Calu3 (cell line): ENCODE results near the gene XPO4. TPM values are rescaled to one million over a fixed set of nuclear protein-coding genes. Genes with fewer than 3 reads are reported as not detected.

Source experiments
- BruUV-seq: library from RNA; stranded (reverse); fragments of 400-500 nt; replicated peaks from 2 replicates; lab custom pipeline; 2021; lab: Mats Ljungman, UMichigan
- CTCF ChIA-PET: fragments of 300-600 bp; sonication (Branson Sonifier 250); formaldehyde crosslinking; loops from one replicate; lab custom pipeline; 2022; ENCODE audit warnings: antibody characterized with exemption; lab: Charles Lee
- DNase-seq: peaks from one replicate; pipeline ENCODE4 v3.0.0; 2022
- H3K27ac Mint-ChIP-seq: one replicate; pipeline ENCODE4 v1.8.0; 2022; ENCODE audit warnings: mixed read lengths; ENCODE audit not compliant: unreplicated experiment
- H3K27me3 Mint-ChIP-seq: one replicate; pipeline ENCODE4 v1.8.0; 2022; ENCODE audit warnings: mixed read lengths; ENCODE audit not compliant: unreplicated experiment
- H3K36me3 Mint-ChIP-seq: one replicate; pipeline ENCODE4 v1.8.0; 2022; ENCODE audit warnings: mild to moderate bottlenecking, moderate library complexity, mixed read lengths; ENCODE audit not compliant: insufficient read depth, unreplicated experiment
- H3K4me1 Mint-ChIP-seq: one replicate; pipeline ENCODE4 v1.8.0; 2022; ENCODE audit warnings: mild to moderate bottlenecking, low read depth, mixed read lengths; ENCODE audit not compliant: unreplicated experiment
- H3K4me3 Mint-ChIP-seq: one replicate; pipeline ENCODE4 v1.8.0; 2022; ENCODE audit warnings: mild to moderate bottlenecking, low read depth, moderate library complexity, mixed read lengths; ENCODE audit not compliant: unreplicated experiment
- H3K9me3 Mint-ChIP-seq: one replicate; pipeline ENCODE4 v1.8.0; 2022; ENCODE audit warnings: low read depth, mixed read lengths; ENCODE audit not compliant: unreplicated experiment
- intact Hi-C: fragments of 100-400 bp; cut with micrococcal nuclease; formaldehyde crosslinking; loops from one replicate; pipeline ENCODE4 v1.10.0; 2022; ENCODE audit not compliant: unreplicated experiment
- total RNA-seq: library from RNA; stranded (reverse); gene quantifications from 2 replicates; pipeline ENCODE4 v1.2.3, GENCODE V29; 2022
- TF ChIP-seq, protein P1 (sequence below): fragments of 200-600 bp; IDR thresholded peaks from one replicate; pipeline ENCODE4 v1.8.0; 2022; ENCODE audit warnings: antibody characterized with exemption; ENCODE audit not compliant: unreplicated experiment

Gene XPO4
- total RNA-seq, 1 experiment from 2014 or later = 13.6 TPM

DNA sequence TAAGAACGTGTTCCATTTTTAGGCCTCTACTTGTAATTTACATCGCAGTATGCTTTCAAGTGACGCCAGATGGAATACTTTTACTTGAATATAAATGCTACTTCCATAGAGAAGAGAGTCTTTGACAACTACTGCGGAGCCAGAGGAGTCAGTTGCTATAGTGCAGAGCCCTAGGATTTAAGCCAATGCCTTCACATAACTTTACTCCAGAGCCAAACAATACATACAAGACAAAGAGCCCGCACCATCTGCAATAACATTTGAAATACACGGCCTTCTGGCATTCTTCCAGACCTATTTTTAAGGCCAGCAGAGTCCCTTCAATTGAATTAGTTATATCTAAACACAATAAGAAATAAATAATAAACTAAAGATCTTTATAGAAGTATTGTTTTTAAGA lies 59.4 kb downstream of the XPO4 start:
- Mint-ChIP-seq H3K9me3 (no peaks in the 10 kb centered on the region), H3K4me1 (no peaks in the 10 kb centered on the region), H3K36me3 (peaks cover 9% of the 10 kb centered on the region), H3K27me3 (no peaks in the 10 kb centered on the region), H3K4me3 (no peak overlapping the region), H3K27ac (no peak overlapping the region)
- no peak for DNase-seq
- intact Hi-C loops = no loop called here
- CTCF ChIA-PET = no interaction called here
- TF ChIP-seq, protein P1, sequence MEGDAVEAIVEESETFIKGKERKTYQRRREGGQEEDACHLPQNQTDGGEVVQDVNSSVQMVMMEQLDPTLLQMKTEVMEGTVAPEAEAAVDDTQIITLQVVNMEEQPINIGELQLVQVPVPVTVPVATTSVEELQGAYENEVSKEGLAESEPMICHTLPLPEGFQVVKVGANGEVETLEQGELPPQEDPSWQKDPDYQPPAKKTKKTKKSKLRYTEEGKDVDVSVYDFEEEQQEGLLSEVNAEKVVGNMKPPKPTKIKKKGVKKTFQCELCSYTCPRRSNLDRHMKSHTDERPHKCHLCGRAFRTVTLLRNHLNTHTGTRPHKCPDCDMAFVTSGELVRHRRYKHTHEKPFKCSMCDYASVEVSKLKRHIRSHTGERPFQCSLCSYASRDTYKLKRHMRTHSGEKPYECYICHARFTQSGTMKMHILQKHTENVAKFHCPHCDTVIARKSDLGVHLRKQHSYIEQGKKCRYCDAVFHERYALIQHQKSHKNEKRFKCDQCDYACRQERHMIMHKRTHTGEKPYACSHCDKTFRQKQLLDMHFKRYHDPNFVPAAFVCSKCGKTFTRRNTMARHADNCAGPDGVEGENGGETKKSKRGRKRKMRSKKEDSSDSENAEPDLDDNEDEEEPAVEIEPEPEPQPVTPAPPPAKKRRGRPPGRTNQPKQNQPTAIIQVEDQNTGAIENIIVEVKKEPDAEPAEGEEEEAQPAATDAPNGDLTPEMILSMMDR = no peak
- BruUV-seq = no TSS peak

- Mint-ChIP-seq H3K27me3 (no peaks in the 10 kb centered on the region), H3K4me3 (no peak overlapping the region), H3K9me3 (no peaks in the 10 kb centered on the region), H3K27ac (no peak overlapping the region), H3K4me1 (no peaks in the 10 kb centered on the region), H3K36me3 (peaks cover 9% of the 10 kb centered on the region)
- no TSS peak for BruUV-seq
- TF ChIP-seq, protein P1 = no peak
- CTCF ChIA-PET = no interaction called here
- intact Hi-C loops = no loop called here
- DNase-seq = no peak
Observed at GRCh38 chr13:20840568-20840967, 62.0 kb downstream of the XPO4 start.

DNA sequence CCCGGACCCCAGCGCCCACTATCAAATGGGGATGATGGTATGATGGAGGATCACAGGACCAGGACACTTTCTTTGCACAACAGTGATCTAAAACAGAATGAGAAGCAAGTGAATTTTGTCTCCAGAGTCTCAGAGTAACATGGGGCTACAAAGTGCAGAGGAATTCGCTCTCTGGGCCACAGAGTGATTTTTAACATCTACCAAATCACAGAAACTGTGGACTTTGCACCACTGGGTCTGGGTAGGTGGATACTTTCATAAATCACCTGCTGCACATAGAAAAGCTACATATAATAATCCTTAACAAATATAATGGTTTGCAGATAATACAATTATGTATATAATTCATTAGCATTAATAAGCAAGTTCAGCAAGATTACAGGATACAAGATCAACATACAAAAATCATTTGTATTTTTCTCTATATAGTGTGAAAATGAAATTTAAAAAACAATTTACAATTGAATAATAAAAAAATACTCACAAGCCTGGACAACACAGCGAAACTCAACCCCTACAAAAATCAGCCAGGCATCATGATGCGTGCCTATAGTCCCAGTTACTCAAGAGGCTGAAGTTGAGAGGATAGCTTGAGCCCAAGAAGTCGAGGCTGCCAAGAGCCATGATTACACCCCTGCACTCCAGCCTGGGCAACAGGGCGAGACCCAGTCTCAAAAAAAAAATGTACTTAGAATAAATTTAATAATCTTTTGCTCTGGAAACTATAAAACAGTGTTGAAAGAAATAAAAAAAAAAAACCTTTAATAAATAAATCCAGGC lies 68.5 kb downstream of the XPO4 start:
- BruUV-seq = no TSS peak
- TF ChIP-seq, protein P1 = no peak
- CTCF ChIA-PET = no interaction called here
- intact Hi-C loops = no loop called here
- Mint-ChIP-seq H3K4me3 (no peak overlapping the region), H3K4me1 (no peaks in the 10 kb centered on the region), H3K9me3 (no peaks in the 10 kb centered on the region), H3K36me3 (no peaks in the 10 kb centered on the region), H3K27ac (no peak overlapping the region), H3K27me3 (no peaks in the 10 kb centered on the region)
- no peak for DNase-seq

DNA sequence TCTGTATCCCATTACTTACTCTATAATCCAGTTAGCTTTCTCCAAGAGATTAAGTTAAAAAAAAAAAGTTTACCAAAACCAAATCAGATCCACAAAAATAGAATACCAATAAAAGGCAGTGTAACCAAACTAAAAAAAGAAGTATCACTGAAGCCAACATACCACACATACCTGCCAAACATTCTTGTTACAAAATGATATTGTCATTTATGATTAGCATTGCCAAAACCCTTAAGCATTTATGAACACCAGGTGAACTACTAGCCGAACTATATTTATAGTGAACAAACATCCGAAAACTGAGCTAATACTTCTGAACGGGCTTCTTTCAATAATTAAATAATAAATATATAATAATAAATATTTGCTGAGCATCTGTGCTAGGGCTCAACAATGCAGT lies 69.7 kb downstream of the XPO4 start:
- CTCF ChIA-PET = no interaction called here
- Mint-ChIP-seq H3K36me3 (no peaks in the 10 kb centered on the region), H3K27me3 (no peaks in the 10 kb centered on the region), H3K4me3 (no peak overlapping the region), H3K9me3 (no peaks in the 10 kb centered on the region), H3K4me1 (no peaks in the 10 kb centered on the region), H3K27ac (no peak overlapping the region)
- DNase-seq = no peak
- TF ChIP-seq, protein P1 = no peak
- intact Hi-C loops = no loop called here
- BruUV-seq = no TSS peak
